EH (cell line): ENCODE results near the gene KHDRBS2.

Experiments used
- DNase-seq: peaks from one replicate; pipeline ENCODE4 v3.0.0-alpha.2; 2015; ENCODE audit warnings: low read depth

KHDRBS2 gene

DNA sequence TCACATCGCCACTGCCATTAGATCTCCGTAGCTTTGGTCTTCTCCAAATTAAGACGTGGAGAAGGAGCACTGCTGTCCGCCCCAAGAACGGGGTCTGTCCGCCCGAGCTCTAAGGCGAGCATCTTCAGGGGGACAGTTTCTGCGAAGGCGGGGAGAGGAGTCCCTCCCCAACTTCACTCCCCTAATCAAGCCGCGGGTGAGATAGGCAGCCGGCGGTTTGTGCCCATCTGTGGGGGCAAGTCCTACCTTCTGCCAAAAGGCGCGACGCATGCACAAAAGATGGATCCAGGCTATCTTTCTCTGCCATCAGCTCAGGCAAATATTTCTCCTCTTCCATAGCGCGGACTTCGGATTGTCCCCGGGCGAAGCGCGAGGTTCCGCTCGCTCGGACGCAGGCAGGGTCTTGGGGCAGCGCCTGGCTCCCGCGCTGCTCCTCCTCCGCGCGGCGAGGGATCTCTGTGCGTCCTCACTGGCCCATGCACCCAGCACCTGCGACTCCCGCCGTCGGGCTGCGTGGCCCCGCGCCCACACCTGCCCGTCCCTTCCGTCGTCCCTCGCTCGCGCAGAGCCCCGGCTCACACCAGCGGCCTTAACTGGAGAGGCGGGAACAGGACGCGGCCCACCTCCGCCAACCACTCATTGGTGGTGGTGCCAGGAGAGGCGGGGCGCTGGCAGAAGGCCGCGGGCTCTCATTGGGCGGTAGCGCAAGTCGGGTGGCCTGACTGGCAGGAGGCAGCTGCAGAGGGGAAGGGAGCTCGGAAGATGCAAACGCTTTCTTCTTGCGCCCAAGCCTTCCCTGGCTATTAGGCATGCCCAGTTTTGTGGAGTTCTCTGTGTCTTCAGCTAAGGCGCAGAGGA is at the start of gene KHDRBS2:
Gene KHDRBS2, minus strand, starts transcription at position 614 of the 858 bp plus-strand sequence.
- DNase-seq: no peak

DNA sequence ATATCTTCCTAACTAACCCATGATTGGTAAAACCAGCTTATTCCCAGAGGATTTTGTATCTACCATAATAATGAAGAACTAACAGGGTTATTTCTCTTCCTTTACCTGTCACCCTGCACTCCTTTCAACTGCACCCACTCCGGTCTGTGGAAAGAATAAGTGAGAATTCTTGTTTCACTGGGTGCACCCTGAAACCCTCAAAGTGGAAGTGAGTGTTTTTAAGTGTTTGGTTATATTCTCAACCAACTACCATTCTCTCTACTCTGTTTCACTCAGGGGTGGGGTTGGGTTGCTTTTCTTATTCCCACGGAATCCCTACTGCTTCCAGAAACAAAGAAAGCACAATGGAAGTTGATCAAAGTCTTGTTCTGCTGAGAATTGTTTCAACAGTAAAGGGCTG is 42.6 kb upstream of the KHDRBS2 start:
- DNase-seq: no peak

DNA sequence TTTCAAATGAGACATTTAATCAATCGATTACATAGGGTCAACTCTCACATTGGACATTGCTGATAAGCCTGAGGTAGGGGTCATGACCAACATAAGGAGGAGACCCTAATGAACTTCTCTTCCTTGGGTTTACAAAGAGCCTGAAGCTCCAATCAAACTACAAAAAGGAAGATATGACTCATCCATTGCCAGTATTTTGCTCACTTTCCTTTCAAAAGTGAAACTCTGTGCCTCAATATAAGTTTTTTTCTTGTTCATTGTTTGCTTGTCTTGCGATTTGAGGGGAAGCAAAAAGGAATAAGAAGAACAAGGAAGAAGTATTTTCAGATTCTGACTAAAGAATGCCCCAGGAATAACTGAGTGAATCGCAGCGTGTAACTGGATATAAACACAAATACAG is 38.8 kb upstream of the KHDRBS2 start:
- no peak for DNase-seq

DNA sequence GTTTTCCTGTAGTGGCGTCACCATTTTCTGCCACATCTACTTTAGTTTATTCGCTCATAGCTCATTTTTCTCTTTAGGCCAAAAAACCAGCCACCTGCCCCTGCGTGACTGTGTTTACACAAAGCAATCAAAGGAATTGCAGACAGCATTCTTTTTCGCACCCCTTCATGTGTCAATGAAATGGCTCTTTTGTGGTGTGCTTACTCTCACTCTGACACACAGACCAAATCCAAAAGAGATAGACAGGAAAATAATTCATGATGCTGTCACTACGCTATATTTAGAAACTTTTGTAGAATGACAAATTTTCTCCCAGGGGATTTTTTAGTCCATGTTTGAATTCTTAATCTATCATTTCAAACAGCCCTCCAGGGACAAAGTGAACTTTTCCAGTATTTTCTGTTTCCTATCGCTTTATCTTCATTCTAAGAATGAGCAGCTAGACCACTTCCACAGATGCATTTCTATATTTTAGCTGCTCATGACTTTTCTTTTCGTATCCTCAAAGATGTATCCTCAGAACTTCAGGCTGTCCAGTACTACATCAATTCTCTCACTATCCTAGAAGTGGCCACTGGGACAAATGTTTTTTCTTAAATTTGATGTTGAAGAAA is 37.9 kb upstream of the KHDRBS2 start:
- DNase-seq: no peak

DNA sequence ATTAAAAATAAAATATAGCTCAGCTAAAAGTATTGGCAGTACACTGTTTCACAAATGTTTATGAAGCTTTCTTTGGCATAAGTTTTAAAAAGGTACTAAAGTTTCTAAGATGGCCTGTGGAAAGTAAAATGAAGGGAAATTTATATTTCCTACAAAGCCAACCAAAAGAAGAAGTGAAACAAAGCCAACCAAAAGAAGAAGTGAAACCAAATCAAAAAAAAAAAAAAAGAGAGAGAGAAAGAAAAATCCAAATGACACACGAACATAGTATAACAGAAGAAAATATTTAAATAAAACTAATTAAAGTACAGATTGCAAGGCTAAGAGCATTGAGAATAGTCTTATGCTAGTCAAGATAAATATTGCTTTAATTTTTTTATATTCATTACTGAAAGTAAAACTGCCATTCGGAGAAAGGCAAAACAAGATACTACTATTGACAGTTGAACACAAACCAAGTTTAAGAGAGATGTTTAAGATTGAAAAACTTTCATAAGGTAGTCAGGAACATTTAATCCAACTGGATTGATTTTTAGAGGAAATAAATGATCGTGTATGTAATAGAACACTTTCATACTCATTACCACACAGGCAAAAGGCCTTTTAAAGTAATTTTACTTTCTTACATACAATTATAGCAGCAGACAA is 12.8 kb upstream of the KHDRBS2 start:
- DNase-seq: no peak

DNA sequence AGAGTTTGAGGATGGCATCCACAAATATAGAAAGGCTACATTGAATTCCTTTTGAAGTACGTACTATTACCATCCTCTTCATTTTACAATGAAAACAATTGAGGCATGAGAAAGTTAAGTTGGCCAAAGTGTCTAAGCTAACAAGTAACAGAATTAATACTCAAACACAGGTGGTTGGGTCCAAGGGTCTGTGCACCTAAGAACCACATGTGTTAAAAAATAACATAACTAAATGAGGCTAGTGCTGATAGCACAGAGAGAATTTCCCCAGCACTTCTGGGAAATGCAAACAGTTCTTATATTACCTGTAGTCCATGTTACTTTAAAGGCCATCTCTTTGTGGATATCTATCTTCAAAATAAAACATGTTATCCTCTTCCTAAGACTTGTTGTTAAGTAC is 10.5 kb upstream of the KHDRBS2 start:
- no peak for DNase-seq

DNA sequence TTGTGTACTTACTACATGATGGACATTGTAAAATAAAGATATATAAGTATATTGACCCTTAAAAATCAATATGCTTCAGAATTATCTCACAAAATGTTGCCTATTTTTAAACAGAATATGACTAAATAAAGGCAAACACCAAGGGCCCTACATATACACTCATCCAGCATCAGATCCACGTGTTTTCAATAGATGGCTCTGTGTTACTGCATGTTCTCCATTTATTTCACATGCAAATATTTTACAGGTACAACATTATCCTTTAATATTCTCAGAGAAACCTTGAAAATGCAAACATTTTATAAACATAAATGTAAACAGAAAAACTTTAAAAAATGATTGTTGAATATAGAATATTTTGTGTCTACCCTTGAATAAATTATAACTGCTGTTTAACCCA is 2.9 kb upstream of the KHDRBS2 start:
- no peak for DNase-seq

DNA sequence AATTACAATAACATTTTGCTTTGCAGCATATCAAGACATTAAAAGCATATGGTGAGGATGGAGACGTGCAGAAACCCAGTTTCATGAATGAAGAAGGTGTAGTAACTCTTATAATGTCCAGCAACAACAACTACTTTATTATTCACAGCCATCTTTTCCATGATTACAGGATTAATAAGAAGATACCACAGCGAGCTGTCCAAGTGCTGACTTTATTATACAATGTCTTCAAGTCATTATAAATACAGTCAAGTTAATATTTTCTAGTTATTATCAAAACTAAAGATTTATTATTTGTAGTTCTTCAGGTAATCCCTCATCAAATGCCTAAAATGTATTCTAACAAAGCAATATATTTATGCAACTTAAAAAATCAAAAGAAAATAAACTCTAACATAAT is 2.5 kb upstream of the KHDRBS2 start:
- DNase-seq: no peak

DNA sequence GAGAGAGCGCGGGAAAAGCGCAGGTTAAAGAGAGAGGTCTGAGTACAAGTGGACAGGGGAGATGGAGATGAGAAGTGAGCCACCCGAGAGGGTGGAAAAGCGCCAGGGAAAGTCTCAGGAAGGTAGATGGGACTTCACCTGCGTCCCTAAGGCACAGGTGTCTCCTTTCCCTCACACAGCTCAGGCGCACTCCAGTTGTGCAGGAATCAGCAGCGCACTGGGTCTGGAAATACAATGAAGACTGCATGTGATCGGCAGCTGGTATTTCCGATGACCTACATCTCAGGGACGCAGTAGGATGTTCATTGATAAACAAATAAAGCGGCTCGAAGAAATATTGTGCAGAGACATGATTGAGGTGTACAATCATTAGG is 432 bp upstream of the KHDRBS2 start:
- DNase-seq: no peak

DNA sequence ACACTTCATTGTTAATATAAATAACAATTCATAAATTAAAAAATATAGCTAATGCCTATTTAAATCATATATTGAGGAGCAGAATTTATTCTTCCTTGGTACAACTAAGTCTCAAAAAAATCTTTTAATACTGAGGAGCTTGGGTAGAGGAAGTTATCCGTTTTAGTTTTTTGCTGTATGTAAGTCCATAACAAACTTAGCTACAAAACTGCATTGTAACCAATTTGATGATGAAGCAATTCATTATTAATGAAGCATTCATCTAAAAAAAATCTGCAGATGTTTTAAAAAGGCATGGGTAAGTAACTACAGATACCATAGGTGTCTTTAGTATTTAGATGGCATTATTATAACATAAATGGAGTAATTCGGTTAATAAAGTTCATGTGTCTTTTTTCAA is 1.3 kb downstream of the KHDRBS2 start:
- no peak for DNase-seq

DNA sequence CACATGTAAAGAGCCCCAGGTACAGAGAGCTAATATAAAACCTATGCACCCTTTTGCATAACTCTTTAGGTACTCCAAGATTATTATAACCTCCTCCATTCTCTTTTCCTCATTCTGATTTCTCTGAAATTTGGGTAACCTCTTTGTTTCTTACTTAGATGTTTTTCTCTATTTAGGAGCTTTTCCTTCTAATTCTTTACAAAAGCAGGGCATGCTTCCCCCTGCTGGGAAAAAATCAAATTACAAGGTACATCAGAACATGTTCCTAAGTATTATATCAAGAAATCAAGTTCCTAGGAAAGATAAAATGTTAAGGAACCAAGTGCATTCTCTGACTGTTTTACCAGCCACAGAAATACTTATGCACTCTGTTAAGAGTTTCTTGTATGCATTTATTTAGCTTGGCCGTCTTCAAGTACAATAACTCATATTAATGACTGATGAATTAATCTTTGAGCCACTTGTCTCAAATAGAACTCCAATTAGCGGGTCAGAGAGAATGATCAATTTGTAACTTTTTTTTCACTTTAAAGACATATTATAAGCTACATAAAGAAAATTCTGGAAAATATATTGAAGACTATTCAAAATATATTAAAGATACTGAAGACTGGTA is 2.1 kb downstream of the KHDRBS2 start:
- DNase-seq: peak; percentile 2

DNA sequence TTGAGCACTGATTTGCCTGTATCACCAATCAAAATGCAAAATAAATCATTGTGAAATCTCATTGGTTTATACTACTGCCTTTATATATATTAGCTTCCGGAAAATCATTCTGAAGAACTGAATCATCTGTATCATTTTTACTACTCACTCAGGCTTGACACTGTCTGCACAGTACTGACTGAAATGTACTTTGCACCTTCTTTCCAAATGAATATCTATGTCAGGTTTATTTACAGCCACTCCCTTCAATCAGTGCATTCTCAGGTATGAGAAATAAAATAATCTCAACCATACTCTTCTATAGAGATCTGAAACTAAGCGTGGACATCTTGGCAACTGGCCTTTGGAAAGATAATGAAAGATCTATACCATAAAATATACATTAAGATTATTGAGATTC is 2.7 kb downstream of the KHDRBS2 start:
- DNase-seq: no peak

DNA sequence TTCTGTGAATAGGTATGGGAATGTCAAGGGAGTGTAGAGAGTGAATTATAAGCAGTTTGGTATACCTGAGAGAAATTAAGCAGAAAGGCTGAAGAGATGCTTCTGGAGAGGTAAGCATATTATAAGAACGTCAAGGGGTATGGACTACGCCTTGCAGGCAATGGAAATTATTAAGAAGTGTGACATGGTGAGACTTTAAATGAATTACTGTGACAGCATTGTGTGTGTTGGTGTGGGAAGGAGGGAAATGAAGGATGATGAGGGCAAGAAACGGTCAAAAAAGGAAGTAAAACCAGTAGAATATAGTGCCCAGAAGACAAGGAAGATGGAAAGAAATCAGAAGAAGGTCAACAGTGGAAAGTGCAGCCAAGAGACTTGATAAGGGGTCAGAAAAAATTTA is 5.9 kb downstream of the KHDRBS2 start:
- no peak for DNase-seq

DNA sequence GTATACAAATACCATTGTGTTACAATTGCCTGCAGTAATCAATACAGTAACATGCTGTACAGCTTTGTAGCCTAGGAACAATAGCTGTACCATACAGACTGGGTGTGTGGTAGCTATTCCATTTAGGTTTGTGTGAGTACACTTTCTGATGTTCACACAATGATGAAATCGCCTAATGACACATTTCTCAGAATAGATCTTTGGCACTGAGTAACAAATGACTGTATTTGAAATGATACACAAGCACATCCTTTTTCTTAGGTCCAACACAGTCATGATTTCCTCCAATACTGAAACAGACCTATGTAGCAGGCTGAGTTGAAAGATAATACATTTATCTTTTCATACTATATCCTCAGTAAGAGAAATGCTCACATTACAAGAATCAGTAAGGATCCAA is 13.9 kb downstream of the KHDRBS2 start:
- no peak for DNase-seq

DNA sequence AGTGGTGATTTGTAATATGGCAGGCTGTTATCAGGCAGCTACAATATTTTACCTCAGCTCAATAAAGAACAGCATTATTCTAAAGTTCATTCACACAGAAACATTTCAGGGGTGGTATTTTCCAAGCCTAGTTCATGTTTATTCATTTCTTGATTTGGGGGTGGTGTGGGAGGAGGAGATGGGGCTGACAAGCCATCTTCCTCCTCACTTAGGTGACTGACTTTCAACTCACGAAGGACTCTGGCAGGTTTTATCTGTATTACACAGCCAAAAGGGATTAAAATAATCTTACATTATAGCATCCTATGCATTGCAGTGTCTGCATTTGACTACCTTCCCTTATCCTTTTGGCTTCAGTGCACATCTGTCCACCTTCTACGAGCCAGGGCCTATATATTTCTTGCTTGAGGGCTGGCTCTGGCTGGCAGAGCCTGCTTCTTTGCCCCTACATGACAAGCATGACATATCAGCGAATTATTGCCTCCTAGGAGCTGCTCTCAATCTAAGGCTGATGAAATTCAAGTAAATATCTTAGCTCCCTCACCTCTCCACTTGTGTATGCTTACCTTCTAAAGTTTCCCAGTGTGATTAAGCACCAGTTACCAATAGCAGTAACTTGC is 20.0 kb downstream of the KHDRBS2 start:
- no peak for DNase-seq

DNA sequence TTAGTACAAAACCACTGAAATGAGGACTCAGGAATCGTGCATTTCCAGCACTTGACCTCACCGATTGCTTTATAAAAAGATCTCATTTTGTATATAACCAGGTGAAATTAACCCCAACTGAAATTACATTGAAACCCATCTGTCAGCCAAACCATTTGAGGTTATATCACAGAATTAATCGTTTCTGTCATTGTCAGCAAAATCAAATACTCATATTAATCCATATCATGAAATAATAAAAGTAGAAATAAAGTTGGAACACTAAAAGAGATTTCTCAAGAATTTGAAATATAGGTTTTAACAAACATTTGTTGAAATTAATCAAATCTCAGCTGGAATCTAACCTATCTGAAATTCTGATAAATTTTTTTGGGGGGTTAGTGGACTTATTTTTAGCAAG is 23.7 kb downstream of the KHDRBS2 start:
- no peak for DNase-seq

DNA sequence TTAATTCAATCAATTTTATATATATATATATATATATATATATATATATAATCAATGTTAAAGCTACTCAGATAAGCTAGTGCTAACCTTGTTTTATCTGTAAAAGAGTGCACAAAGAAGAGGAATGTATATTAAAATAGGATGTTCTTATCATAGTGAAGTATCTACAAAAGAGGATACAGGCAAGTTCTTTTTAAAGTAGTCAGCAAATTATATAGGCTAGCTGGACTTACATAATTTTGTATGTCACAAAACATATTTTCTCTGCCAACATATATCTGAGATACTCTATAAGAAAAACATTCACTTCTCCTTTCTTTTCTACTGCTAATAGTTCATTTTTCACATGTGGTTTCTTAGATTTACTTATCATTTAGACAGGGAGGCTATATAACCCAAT is 39.9 kb downstream of the KHDRBS2 start:
- DNase-seq: no peak

DNA sequence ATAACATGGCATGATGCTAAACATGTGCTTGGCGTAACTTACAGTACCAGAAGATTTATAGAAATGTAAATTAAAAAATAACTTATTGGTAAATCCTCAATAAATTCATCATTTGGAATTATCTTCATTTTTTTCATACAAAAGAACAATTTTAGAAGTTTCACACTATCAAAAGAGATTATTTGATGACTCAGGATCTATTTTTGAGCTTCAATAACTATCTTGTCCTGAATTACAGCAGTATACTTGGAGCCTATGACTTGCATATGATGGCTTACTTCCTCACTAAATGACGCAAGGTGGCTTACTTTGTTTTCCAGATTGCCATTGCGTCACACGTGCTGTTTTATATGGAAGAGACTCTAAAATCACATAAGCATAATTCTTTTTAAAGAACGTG is 49.2 kb downstream of the KHDRBS2 start:
- no peak for DNase-seq

DNA sequence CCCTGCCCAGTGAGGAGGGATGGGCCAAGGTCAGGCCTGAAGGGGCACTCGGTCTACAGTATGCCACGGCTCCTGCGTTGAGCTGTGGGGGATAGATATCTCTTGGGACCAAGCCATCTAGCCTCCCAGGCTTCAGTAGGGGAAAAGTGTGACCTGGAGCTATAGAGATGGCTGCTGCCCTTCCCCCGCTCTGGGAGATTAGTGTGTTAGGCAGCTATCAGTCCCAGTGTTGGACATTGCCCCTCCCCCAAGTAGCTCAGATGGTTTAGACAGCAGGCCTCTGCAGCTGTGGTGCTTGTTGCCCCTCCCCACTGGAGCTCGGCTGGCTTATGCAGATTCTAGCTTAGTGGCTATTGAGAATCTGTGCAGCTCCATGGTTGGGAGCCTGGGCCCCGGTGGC is 56.8 kb downstream of the KHDRBS2 start:
- no peak for DNase-seq

DNA sequence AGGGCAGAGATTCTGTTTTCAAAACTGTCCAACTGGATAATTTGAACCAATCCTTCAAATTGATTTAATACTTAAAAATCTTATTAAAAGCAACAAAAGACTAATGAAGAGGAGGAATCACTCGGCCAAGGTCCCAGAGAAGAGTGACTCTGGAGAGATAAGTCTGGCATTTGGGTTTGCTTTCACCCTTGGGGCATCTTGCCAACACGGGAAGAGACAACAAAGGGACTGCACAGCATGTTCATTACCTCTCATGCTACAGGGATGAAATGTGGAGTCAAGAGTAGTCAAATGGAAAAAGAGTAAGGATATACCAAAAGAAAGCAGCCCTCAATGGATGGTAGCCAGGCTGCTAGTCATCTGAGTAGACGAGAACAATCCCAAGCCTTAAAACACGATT is 68.2 kb downstream of the KHDRBS2 start:
- DNase-seq: no peak

DNA sequence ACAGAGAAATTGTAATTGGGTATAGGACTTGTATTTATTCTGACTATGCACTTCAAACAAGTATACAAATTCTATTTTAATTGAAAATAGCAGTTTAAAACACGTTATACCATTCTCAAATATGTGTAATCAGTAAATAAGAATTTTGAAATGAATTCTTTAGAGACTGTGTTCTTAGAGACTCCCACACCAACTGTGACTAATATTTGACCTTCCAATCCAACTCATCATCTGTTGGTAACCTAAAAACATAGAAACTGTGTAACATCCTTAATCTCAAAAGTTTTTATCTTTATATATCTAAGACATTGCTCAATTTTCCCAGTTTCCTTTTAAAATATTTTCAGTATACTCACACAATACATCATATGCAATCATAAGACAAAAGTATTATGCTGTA is 83.9 kb downstream of the KHDRBS2 start:
- no peak for DNase-seq

DNA sequence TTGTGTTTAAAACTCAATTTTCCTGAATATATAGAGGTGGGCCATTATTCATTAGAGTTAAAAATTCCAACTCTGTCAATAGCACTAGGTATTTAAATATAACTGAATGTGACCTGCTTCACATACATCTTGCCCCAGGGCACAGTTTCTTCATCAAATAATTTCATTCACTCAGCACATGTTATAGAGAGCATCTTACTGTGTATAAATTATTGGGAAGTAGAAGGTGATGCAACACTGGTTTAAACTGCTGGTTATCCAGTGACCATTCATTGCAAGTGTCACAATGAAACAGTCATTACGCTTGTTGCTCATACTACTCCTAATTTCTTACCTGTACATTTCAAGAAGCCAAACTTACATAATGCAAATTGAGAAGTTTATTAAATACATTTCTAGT is 93.4 kb downstream of the KHDRBS2 start:
- DNase-seq: no peak

DNA sequence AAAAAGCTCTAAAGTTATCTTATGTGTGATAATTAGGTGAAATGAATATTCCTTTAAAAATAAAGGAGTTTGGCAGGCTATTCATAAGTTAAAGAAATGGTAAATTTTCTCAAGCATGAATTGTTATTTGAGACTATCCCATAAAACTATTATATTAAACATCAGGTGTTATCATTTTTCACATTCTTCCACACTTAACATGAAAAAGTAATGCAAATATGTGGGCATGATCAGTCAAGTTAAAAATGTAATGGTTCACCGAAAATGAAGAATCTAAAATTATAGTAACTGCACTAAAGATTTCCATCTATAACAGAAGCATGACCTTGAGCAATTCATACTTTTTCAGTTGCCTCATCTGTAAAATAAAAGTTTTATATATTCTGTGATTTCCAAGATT is 110.8 kb downstream of the KHDRBS2 start:
- DNase-seq: no peak
